Fibroblast of the aortic adventitia (primary cell): ENCODE measurements around the gene WIZ. TPM values are rescaled to one million over a fixed set of nuclear protein-coding genes. Genes with fewer than 3 reads are reported as not detected.

Experiments used
- DNase-seq: peaks from one replicate; pipeline ENCODE4 v3.0.0-alpha.2; 2010; ENCODE audit warnings: low read depth
- H3K4me3 ChIP-seq: 2 replicates; pipeline ENCODE4 v1.5.1; 2011; ENCODE audit warnings: low read depth, mild to moderate bottlenecking, control low read depth, low read length, moderate library complexity
- total RNA-seq: library from RNA; depleted of rRNA; stranded (reverse); fragments of >200 nt; gene quantifications from 2 replicates; pipeline ENCODE4 v1.2.3, GENCODE V29; 2012; ENCODE audit warnings: low replicate concordance
- TF ChIP-seq, protein P1 (sequence below): IDR thresholded peaks from 2 replicates; pipeline ENCODE4 v1.5.1; 2011; ENCODE audit warnings: mild to moderate bottlenecking, low read length, control low read depth, inconsistent platforms; ENCODE audit not compliant: insufficient read depth

Gene WIZ
- total RNA-seq, 1 donor, result 13.4 TPM

GRCh38 chr19:15400521-15401396 is 49.0 kb downstream of the WIZ start:
- no peak for DNase-seq
- H3K4me3 ChIP-seq, result no peak overlapping the region
- TF ChIP-seq, protein P1, sequence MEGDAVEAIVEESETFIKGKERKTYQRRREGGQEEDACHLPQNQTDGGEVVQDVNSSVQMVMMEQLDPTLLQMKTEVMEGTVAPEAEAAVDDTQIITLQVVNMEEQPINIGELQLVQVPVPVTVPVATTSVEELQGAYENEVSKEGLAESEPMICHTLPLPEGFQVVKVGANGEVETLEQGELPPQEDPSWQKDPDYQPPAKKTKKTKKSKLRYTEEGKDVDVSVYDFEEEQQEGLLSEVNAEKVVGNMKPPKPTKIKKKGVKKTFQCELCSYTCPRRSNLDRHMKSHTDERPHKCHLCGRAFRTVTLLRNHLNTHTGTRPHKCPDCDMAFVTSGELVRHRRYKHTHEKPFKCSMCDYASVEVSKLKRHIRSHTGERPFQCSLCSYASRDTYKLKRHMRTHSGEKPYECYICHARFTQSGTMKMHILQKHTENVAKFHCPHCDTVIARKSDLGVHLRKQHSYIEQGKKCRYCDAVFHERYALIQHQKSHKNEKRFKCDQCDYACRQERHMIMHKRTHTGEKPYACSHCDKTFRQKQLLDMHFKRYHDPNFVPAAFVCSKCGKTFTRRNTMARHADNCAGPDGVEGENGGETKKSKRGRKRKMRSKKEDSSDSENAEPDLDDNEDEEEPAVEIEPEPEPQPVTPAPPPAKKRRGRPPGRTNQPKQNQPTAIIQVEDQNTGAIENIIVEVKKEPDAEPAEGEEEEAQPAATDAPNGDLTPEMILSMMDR, result no peak

- no peak overlapping the region for H3K4me3 ChIP-seq
- DNase-seq, result no peak
- TF ChIP-seq, protein P1, result no peak
These were observed 50.1 kb downstream of the WIZ start for GRCh38 chr19:15399635-15400034.

DNA sequence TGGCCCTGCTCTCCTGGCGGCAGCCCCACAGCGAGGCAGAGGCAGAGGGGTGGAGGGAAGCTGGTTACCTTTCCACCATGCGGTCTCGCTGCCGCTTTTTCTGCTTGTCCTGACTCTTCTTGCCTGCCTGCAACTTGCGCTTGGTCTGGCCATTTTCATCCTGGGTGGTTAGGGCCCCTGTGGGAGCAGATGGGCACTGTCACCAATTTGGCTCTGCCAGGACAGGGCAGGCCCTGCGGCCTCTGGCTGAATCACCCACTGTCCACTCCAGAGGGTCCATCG is 50.6 kb downstream of the WIZ start:
- DNase-seq, result no peak
- H3K4me3 ChIP-seq, result no peak overlapping the region
- TF ChIP-seq, protein P1, result no peak

GRCh38 chr19:15398501-15399233 is 51.1 kb downstream of the WIZ start:
- TF ChIP-seq, protein P1, result no peak
- H3K4me3 ChIP-seq, result no peak overlapping the region
- no peak for DNase-seq

DNA sequence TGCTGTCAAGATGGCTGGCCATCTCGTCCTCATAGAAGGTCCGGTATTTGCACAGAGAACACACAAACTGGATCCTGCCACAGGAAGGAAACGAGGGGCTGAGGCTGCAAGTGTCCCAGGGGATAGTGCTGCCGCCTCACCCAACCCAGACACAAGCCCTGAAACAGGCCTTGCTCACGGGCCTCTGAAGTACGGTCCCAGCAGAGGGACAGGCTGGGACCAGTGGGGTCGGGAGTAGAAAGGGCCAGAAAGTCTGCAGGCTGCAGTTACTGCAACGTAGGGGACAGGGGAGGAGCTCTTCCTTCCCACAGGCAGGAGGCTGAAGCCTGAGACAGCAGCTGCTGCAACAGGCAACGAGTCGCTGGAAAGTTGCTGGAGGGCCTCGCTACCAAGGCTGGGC is 52.0 kb downstream of the WIZ start:
- TF ChIP-seq, protein P1, result no peak
- no peak overlapping the region for H3K4me3 ChIP-seq

GRCh38 chr19:15397236-15397635 is 52.5 kb downstream of the WIZ start:
- DNase-seq, result no peak
- no peak overlapping the region for H3K4me3 ChIP-seq
- TF ChIP-seq, protein P1, result no peak

More for the DNA sequence above, 52.0 kb downstream of the WIZ start:
- no peak for DNase-seq
